ENCODE measurements around the gene APOL6. TPM values are rescaled to one million over a fixed set of nuclear protein-coding genes. Genes with fewer than 3 reads are reported as not detected.

Gene APOL6, protein sequence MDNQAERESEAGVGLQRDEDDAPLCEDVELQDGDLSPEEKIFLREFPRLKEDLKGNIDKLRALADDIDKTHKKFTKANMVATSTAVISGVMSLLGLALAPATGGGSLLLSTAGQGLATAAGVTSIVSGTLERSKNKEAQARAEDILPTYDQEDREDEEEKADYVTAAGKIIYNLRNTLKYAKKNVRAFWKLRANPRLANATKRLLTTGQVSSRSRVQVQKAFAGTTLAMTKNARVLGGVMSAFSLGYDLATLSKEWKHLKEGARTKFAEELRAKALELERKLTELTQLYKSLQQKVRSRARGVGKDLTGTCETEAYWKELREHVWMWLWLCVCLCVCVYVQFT
- 10 to 100 TPM; 62.3 to 63.2 TPM for total RNA-seq

GRCh38 chr22:35648066-35649025 is at the start of gene APOL6:
Gene APOL6, plus strand, starts transcription at chr22:35648446. Its CDS starts 7,980 bp downstream, at chr22:35656426.
- Mint-ChIP-seq H3K9me3 (ENCODE audit: insufficient read depth) (no peaks in the 10 kb centered on the region), H3K27ac (peak within 1 kb of the TSS; percentile 99), H3K4me3 (peak within 1 kb of the TSS; percentile 99), H3K27me3 (ENCODE audit: low read depth) (no peaks in the 10 kb centered on the region), H3K36me3 (ENCODE audit: low read depth) (peaks cover 40% of the 10 kb centered on the region), H3K4me1 (ENCODE audit: low read depth) (peaks cover 37% of the 10 kb centered on the region)
- ATAC-seq (peak; percentile 76), DNase-seq (peak; percentile 82)
- ChIA-PET CTCF (interaction anchor here (0.6 to 2.6 kb wide), 7 partner anchors 8 to 30 kb away, joined by 3 to 9 read pairs (median 4); no protein-coding TSS in a partner anchor), POLR2A (interaction anchor here (0.6 to 3.1 kb wide), 25 partner anchors 8 to 591 kb away, joined by 3 to 29 read pairs (median 4); partner anchors contain the start of genes APOL2, APOL3 and TOM1)

DNA sequence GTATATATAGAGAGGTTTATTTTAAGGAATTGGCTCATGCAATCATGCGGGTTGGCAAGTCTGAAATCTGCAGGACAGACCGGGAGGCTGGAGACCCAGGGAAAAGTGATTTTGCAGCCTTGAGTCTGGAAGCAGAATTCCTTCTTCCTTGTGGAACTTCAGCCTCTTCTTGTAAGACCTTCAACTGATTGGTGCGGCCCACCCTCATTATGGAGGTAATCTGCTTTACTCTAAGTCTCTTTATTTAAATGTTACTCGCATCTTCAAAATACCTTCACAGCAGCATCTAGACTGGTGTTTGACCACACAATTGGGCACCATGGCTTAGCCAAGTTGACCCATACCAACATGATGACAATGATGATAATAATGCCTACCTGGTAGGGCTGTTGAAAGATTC is 48.9 kb upstream of the APOL6 start:
- H3K4me1 Mint-ChIP-seq (ENCODE audit: low read depth): peaks cover 3% of the 10 kb centered on the region
- POLR2A ChIA-PET: no interaction called here
- CTCF ChIA-PET: no interaction called here
- no peaks in the 10 kb centered on the region for H3K36me3 Mint-ChIP-seq (ENCODE audit: low read depth)
- H3K27ac Mint-ChIP-seq: no peak overlapping the region
- H3K27me3 Mint-ChIP-seq (ENCODE audit: low read depth): no peaks in the 10 kb centered on the region
- H3K9me3 Mint-ChIP-seq (ENCODE audit: insufficient read depth): no peaks in the 10 kb centered on the region
- ATAC-seq: no peak
- no peak overlapping the region for H3K4me3 Mint-ChIP-seq
- DNase-seq: no peak

- H3K9me3 Mint-ChIP-seq (ENCODE audit: insufficient read depth): no peaks in the 10 kb centered on the region
- POLR2A ChIA-PET: no interaction called here
- peaks cover 10% of the 10 kb centered on the region for H3K4me1 Mint-ChIP-seq (ENCODE audit: low read depth)
- no peak overlapping the region for H3K4me3 Mint-ChIP-seq
- no peak for DNase-seq
- peaks cover 1% of the 10 kb centered on the region for H3K27me3 Mint-ChIP-seq (ENCODE audit: low read depth)
- CTCF ChIA-PET: no interaction called here
- ATAC-seq: no peak
- no peaks in the 10 kb centered on the region for H3K36me3 Mint-ChIP-seq (ENCODE audit: low read depth)
- no peak overlapping the region for H3K27ac Mint-ChIP-seq
These were observed 47.8 kb upstream of the APOL6 start for GRCh38 chr22:35600476-35600875.

- peaks cover 10% of the 10 kb centered on the region for H3K4me1 Mint-ChIP-seq (ENCODE audit: low read depth)
- no peak overlapping the region for H3K4me3 Mint-ChIP-seq
- ChIA-PET POLR2A (no interaction called here), CTCF (no interaction called here)
- no peaks in the 10 kb centered on the region for H3K9me3 Mint-ChIP-seq (ENCODE audit: insufficient read depth)
- DNase-seq: no peak
- no peak overlapping the region for H3K27ac Mint-ChIP-seq
- peaks cover 4% of the 10 kb centered on the region for H3K27me3 Mint-ChIP-seq (ENCODE audit: low read depth)
- no peaks in the 10 kb centered on the region for H3K36me3 Mint-ChIP-seq (ENCODE audit: low read depth)
- no peak for ATAC-seq
These were observed 47.1 kb upstream of the APOL6 start for GRCh38 chr22:35601013-35601580.

GRCh38 chr22:35601743-35602615 is 46.3 kb upstream of the APOL6 start:
- ATAC-seq (no peak), DNase-seq (no peak)
- Mint-ChIP-seq H3K9me3 (ENCODE audit: insufficient read depth) (no peaks in the 10 kb centered on the region), H3K27ac (no peak overlapping the region), H3K27me3 (ENCODE audit: low read depth) (peaks cover 8% of the 10 kb centered on the region), H3K36me3 (ENCODE audit: low read depth) (no peaks in the 10 kb centered on the region), H3K4me1 (ENCODE audit: low read depth) (peaks cover 10% of the 10 kb centered on the region), H3K4me3 (no peak overlapping the region)
- POLR2A ChIA-PET: no interaction called here
- CTCF ChIA-PET: no interaction called here

- H3K36me3 Mint-ChIP-seq (ENCODE audit: low read depth): no peaks in the 10 kb centered on the region
- CTCF ChIA-PET: no interaction called here
- peaks cover 17% of the 10 kb centered on the region for H3K27me3 Mint-ChIP-seq (ENCODE audit: low read depth)
- POLR2A ChIA-PET: no interaction called here
- no peak for DNase-seq
- H3K4me3 Mint-ChIP-seq: no peak overlapping the region
- peaks cover 10% of the 10 kb centered on the region for H3K4me1 Mint-ChIP-seq (ENCODE audit: low read depth)
- H3K9me3 Mint-ChIP-seq (ENCODE audit: insufficient read depth): no peaks in the 10 kb centered on the region
- no peak for ATAC-seq
- no peak overlapping the region for H3K27ac Mint-ChIP-seq
These were observed 43.5 kb upstream of the APOL6 start for GRCh38 chr22:35604621-35605368.

DNA sequence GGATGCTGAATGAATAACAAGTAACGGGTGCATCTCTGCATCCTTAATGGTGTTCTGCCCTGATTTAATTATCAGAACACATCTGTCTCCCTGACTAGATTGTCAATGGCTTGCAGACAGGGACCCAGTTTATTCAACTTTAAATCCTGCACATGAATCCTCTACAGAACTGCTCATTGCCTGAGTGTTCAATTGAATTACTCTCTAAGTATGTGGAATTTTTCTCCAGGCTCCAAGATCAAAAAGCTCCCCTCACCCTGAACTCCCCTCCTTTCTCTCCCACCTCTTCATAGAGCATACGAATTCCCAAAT is 42.9 kb upstream of the APOL6 start:
- H3K27ac Mint-ChIP-seq: no peak overlapping the region

DNA sequence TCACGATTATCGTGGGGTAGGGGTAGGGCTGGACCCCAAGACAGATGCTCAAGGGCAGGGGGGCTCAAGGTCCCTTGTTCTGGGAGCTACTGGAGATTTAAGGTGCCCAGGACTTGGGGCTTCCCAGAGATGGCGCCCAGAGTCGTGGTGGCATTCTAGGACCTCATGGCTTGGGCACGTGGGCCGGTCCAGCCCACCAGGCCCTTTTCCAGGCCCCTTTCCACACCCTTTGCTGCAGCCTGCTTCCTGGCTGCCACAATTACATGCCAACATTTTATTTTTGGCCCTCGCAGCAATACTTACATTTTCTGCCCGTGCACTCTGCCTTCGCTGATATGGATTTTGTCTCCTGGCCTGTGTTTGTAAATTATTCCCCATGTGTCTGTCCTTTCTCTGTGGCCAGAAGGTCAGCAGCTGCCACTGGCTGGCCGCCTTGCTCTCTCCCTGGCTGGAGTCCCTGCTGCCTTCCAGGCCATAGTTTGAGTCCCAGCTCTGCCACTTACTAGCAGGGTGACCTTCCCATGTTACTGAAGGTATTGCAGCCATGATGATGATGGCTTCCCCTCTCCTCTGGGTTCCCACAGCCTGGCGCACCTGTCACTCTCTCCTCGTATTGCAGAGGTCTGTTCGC is 42.3 kb upstream of the APOL6 start:
- no peak for DNase-seq
- Mint-ChIP-seq H3K4me3 (no peak overlapping the region), H3K27ac (no peak overlapping the region)

More for the DNA sequence above, 42.9 kb upstream of the APOL6 start:
- H3K36me3 Mint-ChIP-seq (ENCODE audit: low read depth): no peaks in the 10 kb centered on the region
- no peak for ATAC-seq
- ChIA-PET POLR2A (no interaction called here), CTCF (no interaction called here)
- H3K9me3 Mint-ChIP-seq (ENCODE audit: insufficient read depth): no peaks in the 10 kb centered on the region
- DNase-seq: no peak
- no peak overlapping the region for H3K4me3 Mint-ChIP-seq
- H3K27me3 Mint-ChIP-seq (ENCODE audit: low read depth): peaks cover 20% of the 10 kb centered on the region
- H3K4me1 Mint-ChIP-seq (ENCODE audit: low read depth): peaks cover 14% of the 10 kb centered on the region

DNA sequence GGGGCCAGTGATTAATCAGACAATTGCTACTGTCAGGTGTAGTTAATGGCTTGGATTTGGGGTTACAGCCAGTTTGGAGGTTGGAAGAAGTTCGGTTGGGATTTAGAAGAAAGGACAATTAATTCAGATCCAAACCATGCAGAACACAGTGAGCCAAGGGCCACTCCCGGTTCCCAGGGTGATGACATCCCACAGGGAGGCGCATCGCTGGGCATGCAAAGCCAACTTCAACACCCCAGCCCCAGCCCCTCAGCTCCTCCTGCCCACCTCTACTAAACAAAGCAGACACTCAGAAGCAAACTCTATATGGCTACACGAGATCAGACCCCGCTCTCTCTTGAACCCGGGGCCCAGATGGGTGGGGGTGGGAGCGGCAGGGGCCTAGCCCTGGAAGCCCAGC is 41.3 kb upstream of the APOL6 start:
- CTCF ChIA-PET: no interaction called here

More for the DNA sequence above, 42.3 kb upstream of the APOL6 start:
- no peak for ATAC-seq
- Mint-ChIP-seq H3K27me3 (ENCODE audit: low read depth) (peaks cover 20% of the 10 kb centered on the region), H3K36me3 (ENCODE audit: low read depth) (no peaks in the 10 kb centered on the region), H3K9me3 (ENCODE audit: insufficient read depth) (no peaks in the 10 kb centered on the region), H3K4me1 (ENCODE audit: low read depth) (peaks cover 19% of the 10 kb centered on the region)
- ChIA-PET CTCF (no interaction called here), POLR2A (no interaction called here)

GRCh38 chr22:35608088-35608487 is 40.2 kb upstream of the APOL6 start:
- DNase-seq: no peak
- no peak for ATAC-seq
- CTCF ChIA-PET: no interaction called here
- Mint-ChIP-seq H3K27ac (no peak overlapping the region), H3K4me3 (no peak overlapping the region), H3K36me3 (ENCODE audit: low read depth) (no peaks in the 10 kb centered on the region), H3K27me3 (ENCODE audit: low read depth) (peaks cover 20% of the 10 kb centered on the region), H3K9me3 (ENCODE audit: insufficient read depth) (no peaks in the 10 kb centered on the region), H3K4me1 (ENCODE audit: low read depth) (peaks cover 34% of the 10 kb centered on the region)
- POLR2A ChIA-PET: no interaction called here

More for the DNA sequence above, 41.3 kb upstream of the APOL6 start:
- DNase-seq: no peak
- Mint-ChIP-seq H3K27me3 (ENCODE audit: low read depth) (peaks cover 20% of the 10 kb centered on the region), H3K27ac (no peak overlapping the region), H3K9me3 (ENCODE audit: insufficient read depth) (no peaks in the 10 kb centered on the region), H3K4me1 (ENCODE audit: low read depth) (peaks cover 29% of the 10 kb centered on the region), H3K4me3 (no peak overlapping the region), H3K36me3 (ENCODE audit: low read depth) (no peaks in the 10 kb centered on the region)
- ATAC-seq: no peak
- POLR2A ChIA-PET: no interaction called here
